Measurements from ENCODE around the gene ADCY9. TPM values are rescaled to one million over a fixed set of nuclear protein-coding genes. Genes with fewer than 3 reads are reported as not detected.

ADCY9 gene
- total RNA-seq, 1 experiment from 2014 or later, result 11.5 TPM

GRCh38 chr16:4033951-4034350 is 82.3 kb downstream of the ADCY9 start (continued):
- TF ChIP-seq, protein P1, sequence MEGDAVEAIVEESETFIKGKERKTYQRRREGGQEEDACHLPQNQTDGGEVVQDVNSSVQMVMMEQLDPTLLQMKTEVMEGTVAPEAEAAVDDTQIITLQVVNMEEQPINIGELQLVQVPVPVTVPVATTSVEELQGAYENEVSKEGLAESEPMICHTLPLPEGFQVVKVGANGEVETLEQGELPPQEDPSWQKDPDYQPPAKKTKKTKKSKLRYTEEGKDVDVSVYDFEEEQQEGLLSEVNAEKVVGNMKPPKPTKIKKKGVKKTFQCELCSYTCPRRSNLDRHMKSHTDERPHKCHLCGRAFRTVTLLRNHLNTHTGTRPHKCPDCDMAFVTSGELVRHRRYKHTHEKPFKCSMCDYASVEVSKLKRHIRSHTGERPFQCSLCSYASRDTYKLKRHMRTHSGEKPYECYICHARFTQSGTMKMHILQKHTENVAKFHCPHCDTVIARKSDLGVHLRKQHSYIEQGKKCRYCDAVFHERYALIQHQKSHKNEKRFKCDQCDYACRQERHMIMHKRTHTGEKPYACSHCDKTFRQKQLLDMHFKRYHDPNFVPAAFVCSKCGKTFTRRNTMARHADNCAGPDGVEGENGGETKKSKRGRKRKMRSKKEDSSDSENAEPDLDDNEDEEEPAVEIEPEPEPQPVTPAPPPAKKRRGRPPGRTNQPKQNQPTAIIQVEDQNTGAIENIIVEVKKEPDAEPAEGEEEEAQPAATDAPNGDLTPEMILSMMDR (IDR thresholded peaks at IDR 0.05), result no peak
- no peak for TF ChIP-seq KAT7 (CRISPR knock-in tag; IDR thresholded peaks at IDR 0.05; ENCODE audit: borderline replicate concordance)
- TF ChIP-seq ZNF263 (CRISPR knock-in tag; IDR thresholded peaks at IDR 0.05; ENCODE audit: low read depth), result no peak

DNA sequence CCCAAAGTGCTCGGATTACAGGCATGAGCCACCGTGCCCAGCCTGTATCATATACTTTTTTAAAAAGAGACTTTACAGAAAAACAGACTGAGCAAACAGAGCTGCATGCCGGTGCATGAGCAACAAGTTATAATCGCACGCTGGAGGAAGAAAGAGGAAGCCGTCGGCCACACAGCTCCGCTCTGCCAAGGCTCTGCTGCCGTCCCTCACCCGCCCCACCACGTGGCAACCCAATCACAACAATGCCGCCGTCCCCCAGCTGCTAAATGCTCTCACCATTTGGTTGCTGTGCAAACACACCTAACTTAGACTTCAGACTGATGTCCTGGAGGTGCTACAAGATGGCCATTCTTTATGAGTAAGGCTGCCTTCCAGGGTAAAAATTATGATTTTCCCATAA is 83.5 kb downstream of the ADCY9 start:
- CTCF ChIA-PET, result no interaction called here
- ATAC-seq, result no peak
- Mint-ChIP-seq H3K4me1 (peaks cover 14% of the 10 kb centered on the region), H3K9me3 (no peaks in the 10 kb centered on the region), H3K36me3 (no peaks in the 10 kb centered on the region), H3K27me3 (ENCODE audit: low read depth) (no peaks in the 10 kb centered on the region), H3K27ac (no peak overlapping the region), H3K4me3 (no peak overlapping the region)
- no peak for DNase-seq (ENCODE audit: low spot score)
- POLR2A ChIA-PET, result interaction anchor here (0.7 kb wide), 1 partner anchor 1043 kb away, joined by 5 read pairs; no protein-coding TSS in a partner anchor
- TF ChIP-seq HMGXB4 (CRISPR knock-in tag; IDR thresholded peaks at IDR 0.05) (no peak), ZBTB21 (CRISPR knock-in tag; IDR thresholded peaks at IDR 0.05; ENCODE audit: borderline replicate concordance) (no peak), ZNF423 (CRISPR knock-in tag; IDR thresholded peaks at IDR 0.05) (no peak), PRRX2 (CRISPR knock-in tag; IDR thresholded peaks at IDR 0.05) (no peak), NR3C1 (CRISPR knock-in tag; conservative IDR thresholded peaks at IDR 0.05; ENCODE audit: low read depth) (no peak)
- TF ChIP-seq, protein P2, sequence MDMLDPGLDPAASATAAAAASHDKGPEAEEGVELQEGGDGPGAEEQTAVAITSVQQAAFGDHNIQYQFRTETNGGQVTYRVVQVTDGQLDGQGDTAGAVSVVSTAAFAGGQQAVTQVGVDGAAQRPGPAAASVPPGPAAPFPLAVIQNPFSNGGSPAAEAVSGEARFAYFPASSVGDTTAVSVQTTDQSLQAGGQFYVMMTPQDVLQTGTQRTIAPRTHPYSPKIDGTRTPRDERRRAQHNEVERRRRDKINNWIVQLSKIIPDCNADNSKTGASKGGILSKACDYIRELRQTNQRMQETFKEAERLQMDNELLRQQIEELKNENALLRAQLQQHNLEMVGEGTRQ (CRISPR knock-in tag; IDR thresholded peaks at IDR 0.05), result no peak
- TF ChIP-seq, protein P3, sequence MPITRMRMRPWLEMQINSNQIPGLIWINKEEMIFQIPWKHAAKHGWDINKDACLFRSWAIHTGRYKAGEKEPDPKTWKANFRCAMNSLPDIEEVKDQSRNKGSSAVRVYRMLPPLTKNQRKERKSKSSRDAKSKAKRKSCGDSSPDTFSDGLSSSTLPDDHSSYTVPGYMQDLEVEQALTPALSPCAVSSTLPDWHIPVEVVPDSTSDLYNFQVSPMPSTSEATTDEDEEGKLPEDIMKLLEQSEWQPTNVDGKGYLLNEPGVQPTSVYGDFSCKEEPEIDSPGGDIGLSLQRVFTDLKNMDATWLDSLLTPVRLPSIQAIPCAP (CRISPR knock-in tag; IDR thresholded peaks at IDR 0.05), result no peak
- TF ChIP-seq, protein P4, sequence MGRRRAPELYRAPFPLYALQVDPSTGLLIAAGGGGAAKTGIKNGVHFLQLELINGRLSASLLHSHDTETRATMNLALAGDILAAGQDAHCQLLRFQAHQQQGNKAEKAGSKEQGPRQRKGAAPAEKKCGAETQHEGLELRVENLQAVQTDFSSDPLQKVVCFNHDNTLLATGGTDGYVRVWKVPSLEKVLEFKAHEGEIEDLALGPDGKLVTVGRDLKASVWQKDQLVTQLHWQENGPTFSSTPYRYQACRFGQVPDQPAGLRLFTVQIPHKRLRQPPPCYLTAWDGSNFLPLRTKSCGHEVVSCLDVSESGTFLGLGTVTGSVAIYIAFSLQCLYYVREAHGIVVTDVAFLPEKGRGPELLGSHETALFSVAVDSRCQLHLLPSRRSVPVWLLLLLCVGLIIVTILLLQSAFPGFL (CRISPR knock-in tag; IDR thresholded peaks at IDR 0.05; ENCODE audit: borderline replicate concordance), result no peak

DNA sequence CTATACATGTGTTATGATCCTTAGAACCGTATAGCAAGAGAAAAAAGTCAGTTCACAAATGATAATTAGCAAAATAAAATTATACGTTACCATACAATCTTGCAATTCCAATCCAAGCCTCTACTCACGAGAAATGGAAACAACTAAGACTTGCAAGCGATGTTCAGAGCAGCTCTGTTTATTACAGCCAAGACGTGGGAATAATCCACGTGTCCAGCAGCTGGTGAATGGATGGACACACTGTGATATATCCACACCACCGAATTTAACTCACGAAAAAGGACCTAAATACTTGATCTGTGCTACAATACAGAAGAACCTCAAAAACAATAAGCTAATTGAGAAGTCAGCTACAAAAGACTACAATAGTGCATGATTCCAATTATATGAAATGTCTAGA is 88.1 kb downstream of the ADCY9 start:
- no peak for DNase-seq (ENCODE audit: low spot score)
- Mint-ChIP-seq H3K27me3 (ENCODE audit: low read depth) (no peaks in the 10 kb centered on the region), H3K4me3 (no peak overlapping the region), H3K4me1 (peaks cover 23% of the 10 kb centered on the region), H3K9me3 (peaks cover 10% of the 10 kb centered on the region), H3K36me3 (peaks cover 5% of the 10 kb centered on the region), H3K27ac (no peak overlapping the region)
- ChIA-PET POLR2A (no interaction called here), CTCF (interaction anchor here (1.1 kb wide), 1 partner anchor 234 kb away, joined by 3 read pairs; no protein-coding TSS in a partner anchor)
- ATAC-seq, result no peak
- TF ChIP-seq, protein P5, sequence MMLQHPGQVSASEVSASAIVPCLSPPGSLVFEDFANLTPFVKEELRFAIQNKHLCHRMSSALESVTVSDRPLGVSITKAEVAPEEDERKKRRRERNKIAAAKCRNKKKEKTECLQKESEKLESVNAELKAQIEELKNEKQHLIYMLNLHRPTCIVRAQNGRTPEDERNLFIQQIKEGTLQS (CRISPR knock-in tag; conservative IDR thresholded peaks at IDR 0.05), result no peak
- TF ChIP-seq TEAD4 (CRISPR knock-in tag; IDR thresholded peaks at IDR 0.05) (no peak), ZNF532 (CRISPR knock-in tag; IDR thresholded peaks at IDR 0.05; ENCODE audit: borderline replicate concordance) (no peak), ZSCAN18 (CRISPR knock-in tag; IDR thresholded peaks at IDR 0.05) (no peak), SP1 (CRISPR knock-in tag; conservative IDR thresholded peaks at IDR 0.05) (no peak), PRRX2 (CRISPR knock-in tag; IDR thresholded peaks at IDR 0.05) (no peak), ESRRA (CRISPR knock-in tag; IDR thresholded peaks at IDR 0.05; ENCODE audit: borderline replicate concordance) (no peak), MYBL2 (CRISPR knock-in tag; IDR thresholded peaks at IDR 0.05) (no peak), ATF2 (CRISPR knock-in tag; IDR thresholded peaks at IDR 0.05; ENCODE audit: borderline replicate concordance, low read depth) (no peak)
